PC-9 (cell line): ENCODE data around the gene OR56A5.

Experiments
- EZH2 ChIP-seq: fragments of 200-600 bp; sonication (generic); IDR thresholded peaks from 2 replicates; pipeline ENCODE4 v1.8.0; 2017; ENCODE audit warnings: antibody characterized with exemption, low read depth
- TF ChIP-seq, protein P1 (sequence below): fragments of 200-600 bp; sonication (generic); conservative IDR thresholded peaks from 2 replicates; pipeline ENCODE4 v1.6.1; 2017; ENCODE audit warnings: mixed run types, antibody characterized with exemption, mild to moderate bottlenecking, moderate library complexity

DNA sequence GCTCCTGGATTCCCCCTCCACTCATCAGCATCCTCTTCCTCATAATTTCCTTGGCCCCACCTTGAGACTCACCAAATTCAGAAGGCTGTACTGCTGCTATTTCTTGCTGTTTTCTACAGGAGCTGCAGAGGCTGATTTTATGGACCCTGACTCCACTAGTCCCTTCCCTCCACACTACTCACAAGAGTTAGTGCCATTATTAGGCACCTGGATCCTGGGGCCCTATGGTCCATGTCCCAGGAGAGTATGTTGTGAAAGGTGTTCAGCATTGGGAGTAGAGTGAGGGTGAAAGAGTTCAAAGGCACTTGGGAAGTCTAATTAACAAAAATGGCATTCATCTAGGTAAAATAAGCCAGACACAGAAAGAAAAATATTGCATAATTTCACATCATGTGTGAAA is 38.6 kb upstream of the OR56A5 start, which contains the start of gene OR56A4:
- TF ChIP-seq, protein P1, sequence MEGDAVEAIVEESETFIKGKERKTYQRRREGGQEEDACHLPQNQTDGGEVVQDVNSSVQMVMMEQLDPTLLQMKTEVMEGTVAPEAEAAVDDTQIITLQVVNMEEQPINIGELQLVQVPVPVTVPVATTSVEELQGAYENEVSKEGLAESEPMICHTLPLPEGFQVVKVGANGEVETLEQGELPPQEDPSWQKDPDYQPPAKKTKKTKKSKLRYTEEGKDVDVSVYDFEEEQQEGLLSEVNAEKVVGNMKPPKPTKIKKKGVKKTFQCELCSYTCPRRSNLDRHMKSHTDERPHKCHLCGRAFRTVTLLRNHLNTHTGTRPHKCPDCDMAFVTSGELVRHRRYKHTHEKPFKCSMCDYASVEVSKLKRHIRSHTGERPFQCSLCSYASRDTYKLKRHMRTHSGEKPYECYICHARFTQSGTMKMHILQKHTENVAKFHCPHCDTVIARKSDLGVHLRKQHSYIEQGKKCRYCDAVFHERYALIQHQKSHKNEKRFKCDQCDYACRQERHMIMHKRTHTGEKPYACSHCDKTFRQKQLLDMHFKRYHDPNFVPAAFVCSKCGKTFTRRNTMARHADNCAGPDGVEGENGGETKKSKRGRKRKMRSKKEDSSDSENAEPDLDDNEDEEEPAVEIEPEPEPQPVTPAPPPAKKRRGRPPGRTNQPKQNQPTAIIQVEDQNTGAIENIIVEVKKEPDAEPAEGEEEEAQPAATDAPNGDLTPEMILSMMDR, result no peak
- TF ChIP-seq EZH2, result no peak
